Adrenal gland (tissue), 12 donors: ENCODE results near the gene SLITRK3. TPM values are rescaled to one million over a fixed set of nuclear protein-coding genes. Genes with fewer than 3 reads are reported as not detected.
"Not testable (repeated sequence)": the region's sequence is repeated elsewhere in the genome, so short reads cannot be mapped to it uniquely, and the experiment has no call there.

Experiments
- DNase-seq, 7 donors: peaks; one replicate each; pipeline ENCODE4 v3.0.0-alpha.2; 2019 to 2020
- H3K27ac ChIP-seq, 5 donors: fragments of 200-600 bp; sonication (generic) in 4 of 5; 1 replicate in 3 of 5; 2 replicates in 2 of 5; pipeline versions ENCODE4 v1.5.1 to v1.8.0; 2016 to 2020; ENCODE audit warnings: mild to moderate bottlenecking in 1 of 5
- H3K27me3 ChIP-seq: fragments of 200-600 bp; 2 replicates; pipeline ENCODE4 v1.8.0; 2021
- H3K36me3 ChIP-seq, 2 donors: fragments of 200-600 bp; replicated peaks in 1 of 2; 1 replicate in 1 of 2; 2 replicates in 1 of 2; pipeline versions ENCODE4 v1.5.1 to v1.8.0; 2018 to 2022
- H3K4me1 ChIP-seq, 2 donors: fragments of 200-600 bp; replicated peaks in 1 of 2; 1 replicate in 1 of 2; 2 replicates in 1 of 2; pipeline versions ENCODE4 v1.5.1 to v1.8.0; 2018 to 2021
- H3K4me3 ChIP-seq, 4 donors: fragments of 200-600 bp; sonication (generic) in 3 of 4; one replicate each; pipeline ENCODE4 v1.5.1; 2016 to 2018
- H3K9me3 ChIP-seq, 3 donors: fragments of 200-600 bp; sonication (generic) in 1 of 3; replicated peaks in 1 of 3; 1 replicate in 2 of 3; 2 replicates in 1 of 3; pipeline versions ENCODE4 v1.5.1 to v1.8.0; 2016 to 2021
- POLR2A ChIP-seq, 2 donors: fragments of 450-650 bp; IDR thresholded peaks; one replicate each; pipeline ENCODE4 v1.6.1; 2017; ENCODE audit warnings: antibody characterized with exemption in 2 of 2, mild to moderate bottlenecking in 2 of 2, moderate library complexity in 1 of 2
- WGBS, 4 donors: extraction: QIAGEN DNeasy Blood & Tissue Kit in 2 of 4; methylation state at CpG; one replicate each; pipeline versions ENCODE4 v1.1.5 to v1.1.7; 2013 to 2017; 5-methylcytosine and 5-hydroxymethylcytosine counted together
- intact Hi-C, 2 donors: fragments of 100-400 bp; cut with DNase I; formaldehyde crosslinking; loops; one replicate each; pipeline versions ENCODE4 v1.14.1 to v1.15.0; 2022 to 2023
- polyA plus RNA-seq, 3 donors: library from polyadenylated mRNA; stranded (reverse); fragments of 200-250 nt in 2 of 3; fragments of 350-450 nt in 1 of 3; fragmentation: Illumina TruSeq in 1 of 3; extraction: RNeasy Lipid Tissue Mini Kit (QIAGEN cat#74804) in 1 of 3; gene quantifications; one replicate each; pipeline ENCODE4 v1.2.3, GENCODE V29; 2013 to 2014
- total RNA-seq, 9 donors: library from RNA; depleted of rRNA in 4 of 9; stranded (reverse); fragments of >200 nt in 4 of 9; fragments of 120-200 nt in 1 of 9; fragmentation: NEBNext Ultra II Directional in 1 of 9; extraction: Animal tissue kit (Norgen Biotek cat#: 25700) in 1 of 9; gene quantifications; one replicate each; pipeline versions ENCODE4 v1.1.0 to v1.2.4, GENCODE V29; 2013 to 2023
- TF ChIP-seq, protein P1 (sequence below), 6 experiments: fragments of 450-650 bp in 4 of 6; fragments of 200-600 bp in 2 of 6; sonication (generic) in 1 of 6; IDR thresholded peaks; 1 replicate in 5 of 6; 2 replicates in 1 of 6; pipeline versions ENCODE4 v1.5.1 to v1.8.0; 2016 to 2021; ENCODE audit warnings: antibody characterized with exemption in 6 of 6, mild to moderate bottlenecking in 2 of 6, moderate library complexity in 1 of 6
- donor health status: healthy with polysubstance abuse.
- donor health status: Bipolar disorder and iron deficiency.
- donor health status: DM: yes; HTN: yes; CAD: no.
- donor health status: DM: no; HTN: no; CAD: no.
- donor health status: DM: no; HTN: no; CAD: no.
- donor health status: DM: yes; HTN: yes; CAD: no.

SLITRK3 gene
- total and polyA plus RNA-seq, 12 donors: 0.03 to 0.14 (median 0.06) TPM; not detected in 8

DNA sequence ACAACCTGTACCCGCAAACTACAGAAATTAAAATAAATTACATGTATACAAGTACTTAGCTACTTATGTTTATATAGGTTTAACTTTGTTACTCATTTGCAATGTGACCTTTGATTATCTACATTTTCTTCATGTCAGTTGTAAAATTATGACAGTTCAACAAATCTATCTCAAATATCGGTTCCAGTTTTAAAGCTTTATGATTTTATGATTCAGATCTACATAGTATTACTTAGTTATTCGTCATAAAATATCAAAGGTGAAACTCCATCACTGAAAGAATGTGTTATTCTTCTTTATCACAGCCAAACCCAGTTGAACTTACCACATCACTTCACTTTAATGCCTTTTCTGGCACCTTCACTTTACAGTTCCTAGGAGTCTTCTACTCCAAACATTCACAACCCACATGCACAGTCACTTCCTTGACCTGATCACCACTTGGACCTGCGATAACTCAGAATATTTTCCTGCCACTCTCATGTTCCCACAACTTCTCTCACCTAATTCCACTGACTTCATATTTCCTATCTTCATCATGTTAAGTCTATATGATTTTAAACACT, 47.2 kb downstream of the SLITRK3 start:
- Histone ChIP-seq H3K4me1 (no peaks in the 10 kb centered on the region), H3K4me3 (no peak overlapping the region), H3K36me3 (no peaks in the 10 kb centered on the region), H3K27ac (no peak overlapping the region), H3K27me3 (no peaks in the 10 kb centered on the region), H3K9me3 (no peaks in the 10 kb centered on the region)
- TF ChIP-seq, protein P1, sequence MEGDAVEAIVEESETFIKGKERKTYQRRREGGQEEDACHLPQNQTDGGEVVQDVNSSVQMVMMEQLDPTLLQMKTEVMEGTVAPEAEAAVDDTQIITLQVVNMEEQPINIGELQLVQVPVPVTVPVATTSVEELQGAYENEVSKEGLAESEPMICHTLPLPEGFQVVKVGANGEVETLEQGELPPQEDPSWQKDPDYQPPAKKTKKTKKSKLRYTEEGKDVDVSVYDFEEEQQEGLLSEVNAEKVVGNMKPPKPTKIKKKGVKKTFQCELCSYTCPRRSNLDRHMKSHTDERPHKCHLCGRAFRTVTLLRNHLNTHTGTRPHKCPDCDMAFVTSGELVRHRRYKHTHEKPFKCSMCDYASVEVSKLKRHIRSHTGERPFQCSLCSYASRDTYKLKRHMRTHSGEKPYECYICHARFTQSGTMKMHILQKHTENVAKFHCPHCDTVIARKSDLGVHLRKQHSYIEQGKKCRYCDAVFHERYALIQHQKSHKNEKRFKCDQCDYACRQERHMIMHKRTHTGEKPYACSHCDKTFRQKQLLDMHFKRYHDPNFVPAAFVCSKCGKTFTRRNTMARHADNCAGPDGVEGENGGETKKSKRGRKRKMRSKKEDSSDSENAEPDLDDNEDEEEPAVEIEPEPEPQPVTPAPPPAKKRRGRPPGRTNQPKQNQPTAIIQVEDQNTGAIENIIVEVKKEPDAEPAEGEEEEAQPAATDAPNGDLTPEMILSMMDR (IDR thresholded peaks at IDR 0.05): no peak
- TF ChIP-seq POLR2A (IDR thresholded peaks at IDR 0.05): no peak
- intact Hi-C loops: no loop called here
- WGBS, 4 donors: 80 to 90% (median 84%) methylated on average over 4 of the region's 4 CpGs
- no peak for DNase-seq

DNA sequence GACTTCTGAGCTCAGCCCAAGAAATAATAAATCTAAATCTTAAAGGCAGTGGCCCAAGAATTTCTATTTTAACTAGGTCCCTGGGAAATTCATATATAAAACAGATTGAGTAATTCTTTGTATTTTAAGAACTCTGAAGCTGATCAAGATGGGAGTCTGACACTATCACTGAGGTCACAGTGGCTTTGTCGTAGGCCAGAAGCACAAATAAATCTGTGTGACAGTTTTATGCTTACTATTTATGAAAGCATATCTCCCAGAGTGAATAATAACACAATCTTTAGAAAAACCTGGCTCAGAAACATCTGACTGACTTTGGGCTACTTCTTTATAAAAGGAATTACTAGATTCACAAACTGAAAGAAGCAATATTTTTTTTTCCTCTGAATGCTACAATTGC, 51.9 kb downstream of the SLITRK3 start:
- Histone ChIP-seq H3K27me3 (no peaks in the 10 kb centered on the region), H3K9me3 (no peaks in the 10 kb centered on the region), H3K4me3 (no peak overlapping the region), H3K36me3 (no peaks in the 10 kb centered on the region), H3K4me1 (no peaks in the 10 kb centered on the region), H3K27ac (no peak overlapping the region)
- TF ChIP-seq POLR2A (IDR thresholded peaks at IDR 0.05): no peak
- no peak for DNase-seq
- WGBS, 4 donors: 24 to 40% (median 30%) methylated on average over 1 of the region's 1 CpG
- intact Hi-C loops: no loop called here

DNA sequence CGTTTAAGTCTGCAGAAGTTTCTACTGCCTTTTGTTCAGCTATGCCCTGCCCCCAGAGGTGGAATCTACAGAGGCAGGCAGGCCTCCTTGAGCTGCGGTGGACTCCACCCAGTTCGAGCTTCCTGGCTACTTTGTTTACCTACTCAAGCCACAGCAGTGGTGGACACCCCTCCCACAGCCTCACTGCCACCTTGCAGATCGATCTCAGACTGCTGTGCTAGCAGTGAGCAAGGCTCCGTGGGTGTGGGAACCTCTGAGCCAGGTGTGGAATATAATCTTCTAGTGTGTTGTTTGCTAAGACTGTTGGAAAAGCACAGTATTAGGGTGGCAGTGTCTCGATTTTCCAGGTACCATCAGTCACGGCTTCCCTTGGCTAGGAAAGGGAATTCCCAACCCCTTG, 56.3 kb downstream of the SLITRK3 start:
- H3K36me3 ChIP-seq, H3K4me3 ChIP-seq, H3K4me1 ChIP-seq, DNase-seq, H3K9me3 ChIP-seq, H3K27ac ChIP-seq, H3K27me3 ChIP-seq, intact Hi-C loops: not testable (repeated sequence)
- 58 to 72% (median 67%) methylated on average over 5 to 7 of the region's 7 CpGs for WGBS, 4 donors

Other genes starting within 250 kb of the SLITRK3 start
- gene SI, start 117.9 kb downstream of the SLITRK3 start, total RNA-seq: not detected
- gene SI, start 117.9 kb downstream of the SLITRK3 start, polyA plus RNA-seq: under 1 TPM in 2 of 3 donors, not detected in 1; under 0.01 TPM